Measurements from ENCODE around the gene GP1BB.

DNA sequence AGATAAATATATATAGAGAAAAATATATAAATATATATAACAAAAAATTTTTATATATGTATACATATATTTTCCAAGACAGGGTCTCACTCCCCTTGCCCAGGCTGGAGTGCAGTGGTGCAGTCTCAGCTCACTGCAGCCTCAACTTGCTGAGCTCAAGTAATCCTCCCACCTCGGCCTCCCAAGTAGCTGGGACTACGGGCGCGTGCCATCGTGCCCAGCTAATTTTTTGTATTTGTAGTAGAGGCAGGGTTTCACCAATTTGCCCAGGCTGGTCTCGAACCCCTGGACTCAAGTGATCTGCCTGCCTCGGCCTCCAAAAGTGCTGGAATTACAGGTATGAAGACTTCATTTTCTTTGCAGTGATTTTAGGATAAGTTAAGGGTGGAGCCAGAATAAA lies 47.9 kb upstream of the GP1BB start:
- TF ChIP-seq, protein P1, sequence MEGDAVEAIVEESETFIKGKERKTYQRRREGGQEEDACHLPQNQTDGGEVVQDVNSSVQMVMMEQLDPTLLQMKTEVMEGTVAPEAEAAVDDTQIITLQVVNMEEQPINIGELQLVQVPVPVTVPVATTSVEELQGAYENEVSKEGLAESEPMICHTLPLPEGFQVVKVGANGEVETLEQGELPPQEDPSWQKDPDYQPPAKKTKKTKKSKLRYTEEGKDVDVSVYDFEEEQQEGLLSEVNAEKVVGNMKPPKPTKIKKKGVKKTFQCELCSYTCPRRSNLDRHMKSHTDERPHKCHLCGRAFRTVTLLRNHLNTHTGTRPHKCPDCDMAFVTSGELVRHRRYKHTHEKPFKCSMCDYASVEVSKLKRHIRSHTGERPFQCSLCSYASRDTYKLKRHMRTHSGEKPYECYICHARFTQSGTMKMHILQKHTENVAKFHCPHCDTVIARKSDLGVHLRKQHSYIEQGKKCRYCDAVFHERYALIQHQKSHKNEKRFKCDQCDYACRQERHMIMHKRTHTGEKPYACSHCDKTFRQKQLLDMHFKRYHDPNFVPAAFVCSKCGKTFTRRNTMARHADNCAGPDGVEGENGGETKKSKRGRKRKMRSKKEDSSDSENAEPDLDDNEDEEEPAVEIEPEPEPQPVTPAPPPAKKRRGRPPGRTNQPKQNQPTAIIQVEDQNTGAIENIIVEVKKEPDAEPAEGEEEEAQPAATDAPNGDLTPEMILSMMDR (conservative IDR thresholded peaks at IDR 0.05; ENCODE audit: low read depth, low read length): no peak
- TF ChIP-seq FOS (IDR thresholded peaks at IDR 0.05; ENCODE audit: low read depth, low read length) (no peak), POLR2A (IDR thresholded peaks at IDR 0.05; ENCODE audit: low read depth, low read length) (no peak), RCOR1 (IDR thresholded peaks at IDR 0.05; ENCODE audit: insufficient replicate concordance, low read length) (no peak), SMC3 (IDR thresholded peaks at IDR 0.05; ENCODE audit: low read depth, low read length) (no peak)
- TF ChIP-seq, protein P2, sequence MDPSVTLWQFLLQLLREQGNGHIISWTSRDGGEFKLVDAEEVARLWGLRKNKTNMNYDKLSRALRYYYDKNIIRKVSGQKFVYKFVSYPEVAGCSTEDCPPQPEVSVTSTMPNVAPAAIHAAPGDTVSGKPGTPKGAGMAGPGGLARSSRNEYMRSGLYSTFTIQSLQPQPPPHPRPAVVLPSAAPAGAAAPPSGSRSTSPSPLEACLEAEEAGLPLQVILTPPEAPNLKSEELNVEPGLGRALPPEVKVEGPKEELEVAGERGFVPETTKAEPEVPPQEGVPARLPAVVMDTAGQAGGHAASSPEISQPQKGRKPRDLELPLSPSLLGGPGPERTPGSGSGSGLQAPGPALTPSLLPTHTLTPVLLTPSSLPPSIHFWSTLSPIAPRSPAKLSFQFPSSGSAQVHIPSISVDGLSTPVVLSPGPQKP (IDR thresholded peaks at IDR 0.05; ENCODE audit: borderline replicate concordance, low read depth, low read length): no peak

Measured in IMR-90 (cell line).